Neural cell (in vitro differentiated cells): ENCODE measurements around the gene SRCAP. TPM values are rescaled to one million over a fixed set of nuclear protein-coding genes. Genes with fewer than 3 reads are reported as not detected.

Experiments
- H2AFZ ChIP-seq: fragments of 200-600, 300-800 bp; sonication (generic), shearing (Covaris generic); 2 replicates; pipeline ENCODE4 v1.6.0; 2014; ENCODE audit warnings: low read depth, mild to moderate bottlenecking, antibody characterized with exemption, low read length, moderate library complexity
- H3F3A ChIP-seq: fragments of 200-600 bp; shearing (Covaris generic); 2 replicates; pipeline ENCODE4 v1.6.1; 2016; ENCODE audit warnings: mild to moderate bottlenecking, moderate library complexity, mixed read lengths, antibody characterized with exemption, low read length; ENCODE audit not compliant: insufficient read depth, poor library complexity, severe bottlenecking
- H3K27ac ChIP-seq: fragments of 200-600, 300-800 bp; sonication (generic), shearing (Covaris generic); 2 replicates; pipeline ENCODE4 v1.5.1; 2014; ENCODE audit warnings: mild to moderate bottlenecking, low read length, moderate library complexity
- H3K27me3 ChIP-seq: fragments of 300-800, 200-600 bp; sonication (generic), shearing (Covaris generic); 2 replicates; pipeline ENCODE4 v1.6.0; 2014; ENCODE audit warnings: mild to moderate bottlenecking, low read depth, low read length, moderate library complexity; ENCODE audit not compliant: insufficient read depth
- H3K36me3 ChIP-seq: fragments of 300-800, 200-600 bp; sonication (generic), shearing (Covaris generic); 2 replicates; pipeline ENCODE4 v1.5.1; 2014; ENCODE audit warnings: mild to moderate bottlenecking, antibody characterized with exemption, low read length, moderate library complexity; ENCODE audit not compliant: insufficient read depth
- H3K4me2 ChIP-seq: fragments of 300-800, 200-600 bp; sonication (generic), shearing (Covaris generic); 2 replicates; pipeline ENCODE4 v1.6.0; 2014; ENCODE audit warnings: mild to moderate bottlenecking, low read length
- H3K4me3 ChIP-seq: fragments of 300-800, 200-600 bp; sonication (generic), shearing (Covaris generic); 2 replicates; pipeline ENCODE4 v1.5.1; 2014; ENCODE audit warnings: mild to moderate bottlenecking, low read length, moderate library complexity
- H3K79me2 ChIP-seq: fragments of 200-600 bp; shearing (Covaris generic); replicated peaks from 2 replicates; pipeline ENCODE4 v1.6.0; 2014; ENCODE audit warnings: mild to moderate bottlenecking, low read length, moderate library complexity; ENCODE audit not compliant: insufficient read depth
- H3K9ac ChIP-seq: fragments of 300-800, 200-600 bp; sonication (generic), shearing (Covaris generic); 2 replicates; pipeline ENCODE4 v1.6.1; 2016; ENCODE audit warnings: mild to moderate bottlenecking, low read length, mixed read lengths
- H3K9me2 ChIP-seq: fragments of 200-600 bp; shearing (Covaris generic); 2 replicates; pipeline ENCODE4 v1.6.1; 2016; ENCODE audit warnings: mild to moderate bottlenecking, low read length, mixed read lengths; ENCODE audit not compliant: insufficient read depth
- H3K9me3 ChIP-seq: fragments of 200-600, 300-800 bp; sonication (generic), shearing (Covaris generic); 2 replicates; pipeline ENCODE4 v1.6.1; 2016; ENCODE audit warnings: mild to moderate bottlenecking, mixed run types, low read length, moderate library complexity, mixed read lengths
- H4K20me1 ChIP-seq: fragments of 200-600 bp; shearing (Covaris generic); 2 replicates; pipeline ENCODE4 v1.6.1; 2016; ENCODE audit warnings: mild to moderate bottlenecking, mixed run types; ENCODE audit not compliant: insufficient read depth
- EP300 ChIP-seq: fragments of 450-650 bp; conservative IDR thresholded peaks from 2 replicates; pipeline ENCODE4 v1.6.1; 2014; ENCODE audit warnings: antibody characterized with exemption, mild to moderate bottlenecking, moderate library complexity; ENCODE audit not compliant: poor library complexity, severe bottlenecking
- EZH2 ChIP-seq: fragments of 200-600, 300-800 bp; shearing (Covaris generic), sonication (generic); IDR thresholded peaks from 2 replicates; pipeline ENCODE4 v1.6.1; 2014; ENCODE audit warnings: antibody characterized with exemption, low read length, borderline replicate concordance, mild to moderate bottlenecking; ENCODE audit not compliant: insufficient read depth, poor library complexity, severe bottlenecking
- MXI1 ChIP-seq: fragments of 450-650 bp; conservative IDR thresholded peaks from 2 replicates; pipeline ENCODE4 v1.6.1; 2014; ENCODE audit warnings: antibody characterized with exemption, mild to moderate bottlenecking; ENCODE audit not compliant: poor library complexity, severe bottlenecking
- POLR2AphosphoS5 ChIP-seq: IDR thresholded peaks from 2 replicates; pipeline ENCODE4 v1.6.1; 2012
- RAD21 ChIP-seq: fragments of 450-650 bp; conservative IDR thresholded peaks from 2 replicates; pipeline ENCODE4 v1.6.1; 2014; ENCODE audit warnings: antibody characterized with exemption, mild to moderate bottlenecking, moderate library complexity
- REST ChIP-seq: IDR thresholded peaks from 2 replicates; pipeline ENCODE4 v1.6.1; 2012; ENCODE audit warnings: borderline replicate concordance
- SMC3 ChIP-seq: fragments of 450-650 bp; conservative IDR thresholded peaks from 2 replicates; pipeline ENCODE4 v1.6.1; 2014; ENCODE audit warnings: antibody characterized with exemption, mild to moderate bottlenecking, moderate library complexity; ENCODE audit not compliant: poor library complexity
- TAF1 ChIP-seq: IDR thresholded peaks from 2 replicates; pipeline ENCODE4 v1.6.1; 2012; ENCODE audit warnings: low read depth
- polyA plus RNA-seq: library from polyadenylated mRNA; depleted of rRNA; stranded (reverse); fragments of >200 nt; gene quantifications from 2 replicates; pipeline ENCODE4 v1.2.3, GENCODE V29; 2014
- TF ChIP-seq, protein P1 (sequence below): fragments of 450-650 bp; IDR thresholded peaks from 2 replicates; pipeline ENCODE4 v1.5.1; 2014; ENCODE audit warnings: antibody characterized with exemption, mild to moderate bottlenecking, moderate library complexity; ENCODE audit not compliant: poor library complexity, severe bottlenecking

SRCAP gene
- polyA plus RNA-seq, 1 donor from 2014 or later = 0.76 TPM

DNA sequence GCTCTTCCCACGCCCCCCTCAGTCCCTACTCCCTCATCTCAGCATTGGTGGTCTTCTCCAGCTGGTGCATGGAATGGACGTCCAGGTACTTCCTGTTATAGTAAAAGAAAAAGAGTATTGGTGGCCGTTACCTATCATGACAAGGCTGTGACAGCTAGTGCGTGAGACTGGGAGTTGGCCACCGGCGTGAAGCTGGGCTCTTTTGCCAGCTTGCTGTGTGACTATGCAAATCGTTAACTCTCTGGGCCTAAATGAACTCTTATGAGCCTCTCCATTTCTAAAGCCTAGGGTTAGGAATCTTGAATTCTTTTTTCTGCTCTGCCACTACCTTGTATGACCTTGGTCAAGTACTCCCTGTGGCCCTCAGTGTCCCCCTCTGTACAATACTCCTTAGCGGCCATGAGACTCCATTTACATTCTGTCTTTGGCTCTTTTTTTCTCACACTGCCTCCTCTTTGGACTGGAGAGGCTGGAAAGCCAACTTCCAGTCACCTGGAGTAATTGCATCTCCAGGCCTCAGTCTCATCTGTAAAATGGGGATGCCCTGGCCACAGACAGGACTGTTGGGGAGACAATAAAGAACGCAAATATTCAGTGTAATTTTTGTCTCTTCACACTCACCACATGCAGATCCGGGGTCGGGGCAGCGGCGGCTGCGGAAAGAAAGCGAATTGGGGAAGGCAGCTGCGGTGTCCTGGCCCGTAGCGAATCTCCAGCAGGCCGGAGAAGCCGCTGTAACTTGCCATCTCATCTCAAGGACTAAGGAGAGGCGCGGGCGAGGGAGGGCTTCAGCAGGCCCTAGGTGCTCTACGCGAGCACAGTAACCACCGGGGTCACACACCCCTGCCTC lies 61.8 kb downstream of the SRCAP start:
- peak overlapping the region; percentile 91 for H3K4me3 ChIP-seq
- H3K27me3 ChIP-seq = no peaks in the 10 kb centered on the region
- H3K9me3 ChIP-seq = no peaks in the 10 kb centered on the region
- peak overlapping the region; percentile 86 for H3K9ac ChIP-seq
- peak overlapping the region; percentile 78 for H3K4me2 ChIP-seq
- no peaks in the 10 kb centered on the region for H3K9me2 ChIP-seq
- peaks cover 26% of the 10 kb centered on the region for H3K79me2 ChIP-seq
- no peaks in the 10 kb centered on the region for H3K36me3 ChIP-seq
- TF ChIP-seq POLR2AphosphoS5 (peak; percentile 0), EZH2 (no peak)
- peak overlapping the region; percentile 81 for H3K27ac ChIP-seq
- no peaks in the 10 kb centered on the region for H3F3A ChIP-seq
- no peaks in the 10 kb centered on the region for H4K20me1 ChIP-seq
- H2AFZ ChIP-seq = no peak overlapping the region

GRCh38 chr16:30761427-30761927 lies 62.5 kb downstream of the SRCAP start:
- Histone ChIP-seq H3K9ac (peak overlapping the region; percentile 86), H3K9me3 (no peaks in the 10 kb centered on the region), H3K27ac (peak overlapping the region; percentile 81), H3K79me2 (peaks cover 26% of the 10 kb centered on the region), H4K20me1 (no peaks in the 10 kb centered on the region), H2AFZ (peak overlapping the region; percentile 35), H3K36me3 (no peaks in the 10 kb centered on the region), H3K4me2 (peak overlapping the region; percentile 78), H3F3A (no peaks in the 10 kb centered on the region), H3K9me2 (no peaks in the 10 kb centered on the region), H3K27me3 (no peaks in the 10 kb centered on the region), H3K4me3 (peak overlapping the region; percentile 91)
- TF ChIP-seq POLR2AphosphoS5 = peak; percentile 3
- no peak for TF ChIP-seq EZH2

DNA sequence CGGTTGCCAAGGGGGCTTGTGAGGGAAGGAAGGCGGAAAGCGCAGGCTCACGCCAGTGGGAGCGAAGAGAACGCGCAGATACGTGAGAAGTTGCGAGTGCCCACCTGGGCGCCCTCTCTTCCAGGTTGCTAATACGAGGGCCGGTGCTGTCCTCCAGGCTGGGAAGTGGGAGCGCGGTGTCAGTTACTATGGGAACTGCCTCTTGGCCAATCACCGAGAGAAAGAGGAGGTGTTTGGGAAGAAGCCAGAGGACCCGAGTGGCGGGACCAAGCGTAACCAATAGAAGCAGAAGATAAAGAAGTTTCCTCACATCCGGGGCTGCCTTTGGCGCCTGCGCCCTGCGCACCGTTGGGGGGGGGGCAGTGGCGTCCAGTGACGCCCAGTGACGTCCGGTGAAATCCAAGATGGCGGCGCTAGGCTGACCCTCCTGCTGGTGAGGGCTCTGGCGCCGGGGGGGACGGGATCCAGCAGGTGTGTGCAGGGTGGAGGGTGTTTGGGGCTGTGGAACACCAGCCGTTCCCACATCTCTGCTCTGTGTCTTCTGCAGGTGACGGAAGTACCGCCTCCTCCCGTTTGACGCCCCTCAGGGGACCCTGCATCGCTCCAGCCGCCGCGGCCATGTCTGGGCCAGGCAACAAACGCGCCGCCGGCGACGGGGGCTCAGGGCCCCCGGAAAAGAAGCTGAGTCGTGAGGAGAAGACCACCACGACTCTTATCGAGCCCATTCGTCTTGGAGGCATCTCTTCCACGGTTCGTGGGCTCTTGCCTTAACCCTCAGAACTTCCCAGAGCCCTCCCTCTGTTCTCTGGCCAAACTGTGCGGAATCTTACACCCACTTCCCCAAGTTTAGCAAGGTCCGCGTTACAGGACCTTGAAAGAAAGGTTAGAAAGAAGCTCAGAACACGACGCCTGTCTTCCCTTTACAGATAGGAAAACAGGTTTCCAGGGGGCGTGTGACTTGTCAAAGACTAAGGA lies 63.2 kb downstream of the SRCAP start, which contains the start of the genes CFAP119 and RNF40:
TSS of gene CFAP119 (minus strand) at position 135 of the 975 bp plus-strand sequence. CDS start 314 bp downstream, outside the sequence.
TSS of gene RNF40 (plus strand) at position 395 of the 975 bp plus-strand sequence. CDS start at position 619, 224 bp downstream.
- Histone ChIP-seq H3K9ac (peak within 1 kb of the TSS; percentile 86), H3K27me3 (no peaks in the 10 kb centered on the region), H4K20me1 (no peaks in the 10 kb centered on the region), H3K4me3 (peak within 1 kb of the TSS; percentile 91), H2AFZ (peak within 1 kb of the TSS; percentile 81), H3K9me2 (no peaks in the 10 kb centered on the region), H3K79me2 (peaks cover 26% of the 10 kb centered on the region), H3K27ac (peak within 1 kb of the TSS; percentile 81), H3K36me3 (no peaks in the 10 kb centered on the region), H3K9me3 (no peaks in the 10 kb centered on the region), H3K4me2 (peak within 1 kb of the TSS; percentile 78), H3F3A (no peaks in the 10 kb centered on the region)
- TF ChIP-seq POLR2AphosphoS5 = peak; percentile 96
- peak; percentile 20 for TF ChIP-seq RAD21
- peak; percentile 84 for TF ChIP-seq TAF1
- no peak for TF ChIP-seq SMC3
- peak; percentile 57 for TF ChIP-seq EP300
- TF ChIP-seq, protein P1, sequence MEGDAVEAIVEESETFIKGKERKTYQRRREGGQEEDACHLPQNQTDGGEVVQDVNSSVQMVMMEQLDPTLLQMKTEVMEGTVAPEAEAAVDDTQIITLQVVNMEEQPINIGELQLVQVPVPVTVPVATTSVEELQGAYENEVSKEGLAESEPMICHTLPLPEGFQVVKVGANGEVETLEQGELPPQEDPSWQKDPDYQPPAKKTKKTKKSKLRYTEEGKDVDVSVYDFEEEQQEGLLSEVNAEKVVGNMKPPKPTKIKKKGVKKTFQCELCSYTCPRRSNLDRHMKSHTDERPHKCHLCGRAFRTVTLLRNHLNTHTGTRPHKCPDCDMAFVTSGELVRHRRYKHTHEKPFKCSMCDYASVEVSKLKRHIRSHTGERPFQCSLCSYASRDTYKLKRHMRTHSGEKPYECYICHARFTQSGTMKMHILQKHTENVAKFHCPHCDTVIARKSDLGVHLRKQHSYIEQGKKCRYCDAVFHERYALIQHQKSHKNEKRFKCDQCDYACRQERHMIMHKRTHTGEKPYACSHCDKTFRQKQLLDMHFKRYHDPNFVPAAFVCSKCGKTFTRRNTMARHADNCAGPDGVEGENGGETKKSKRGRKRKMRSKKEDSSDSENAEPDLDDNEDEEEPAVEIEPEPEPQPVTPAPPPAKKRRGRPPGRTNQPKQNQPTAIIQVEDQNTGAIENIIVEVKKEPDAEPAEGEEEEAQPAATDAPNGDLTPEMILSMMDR = peak; percentile 6
- peak; percentile 68 for TF ChIP-seq REST
- TF ChIP-seq EZH2 = no peak
- TF ChIP-seq MXI1 = peak; percentile 92
